Testis (tissue), 3 donors: Measurements from ENCODE around the gene SLC19A1. TPM values are rescaled to one million over a fixed set of nuclear protein-coding genes. Genes with fewer than 3 reads are reported as not detected.

Experiments
- DNase-seq: peaks from one replicate; pipeline ENCODE4 v3.0.0-alpha.2; 2019
- H3K27ac ChIP-seq, 2 donors: fragments of 200-600 bp; sonication (generic); one replicate each; pipeline ENCODE4 v1.5.1; 2019
- H3K27me3 ChIP-seq: fragments of 200-600 bp; sonication (generic); one replicate; pipeline ENCODE4 v1.5.1; 2019
- H3K36me3 ChIP-seq: fragments of 200-600 bp; sonication (generic); one replicate; pipeline ENCODE4 v1.5.1; 2017; ENCODE audit warnings: low read depth; ENCODE audit errors: missing control alignments
- H3K4me1 ChIP-seq: fragments of 200-600 bp; sonication (generic); one replicate; pipeline ENCODE4 v1.5.1; 2019
- H3K4me3 ChIP-seq, 2 donors: fragments of 200-600 bp; sonication (generic); one replicate each; pipeline ENCODE4 v1.5.1; 2017 to 2019
- H3K9me3 ChIP-seq: fragments of 200-600 bp; sonication (generic); one replicate; pipeline ENCODE4 v1.5.1; 2017
- CTCF ChIP-seq, 3 experiments: fragments of 450-650 bp in 2 of 3; fragments of 200-600 bp in 1 of 3; sonication (generic) in 1 of 3; IDR thresholded peaks; one replicate each; pipeline ENCODE4 v1.5.1; 2016 to 2019; ENCODE audit warnings: antibody characterized with exemption in 3 of 3, mild to moderate bottlenecking in 2 of 3, moderate library complexity in 1 of 3
- POLR2A ChIP-seq: fragments of 450-650 bp; IDR thresholded peaks from one replicate; pipeline ENCODE4 v1.6.1; 2017; ENCODE audit warnings: antibody characterized with exemption, mild to moderate bottlenecking, moderate library complexity
- WGBS, 2 donors: methylation state at CpG; one replicate each; pipeline ENCODE4 v1.1.5; 2018; 5-methylcytosine and 5-hydroxymethylcytosine counted together
- intact Hi-C: fragments of 100-400 bp; cut with DNase I; formaldehyde crosslinking; loops from one replicate; pipeline ENCODE4 v1.15.1; 2023; ENCODE audit warnings: low total_unique reads
- polyA plus RNA-seq: library from polyadenylated mRNA; stranded (reverse); fragments of 350-450 nt; fragmentation: Illumina TruSeq; extraction: RNeasy Lipid Tissue Mini Kit (QIAGEN cat#74804); gene quantifications from one replicate; pipeline ENCODE4 v1.2.3, GENCODE V29; 2014; ENCODE audit warnings: low read depth, low replicate concordance; ENCODE audit not compliant: insufficient read depth
- total RNA-seq, 2 donors: library from RNA; depleted of rRNA; stranded (reverse); fragments of >200 nt; gene quantifications; one replicate each; pipeline ENCODE4 v1.2.3, GENCODE V29; 2016

SLC19A1 gene
- total and polyA plus RNA-seq, 3 donors from 2014 or later: 5.5 to 17.4 (median 15.7) TPM

GRCh38 chr21:45494135-45494850 lies 47.9 kb downstream of the SLC19A1 start:
- TF ChIP-seq CTCF (IDR thresholded peaks at IDR 0.05) (no peak), POLR2A (no peak)
- 91 to 92% methylated on average over 11 of the region's 27 CpGs for WGBS, 2 donors
- intact Hi-C loops: no loop called here

GRCh38 chr21:45493401-45494001 lies 48.7 kb downstream of the SLC19A1 start:
- H3K27me3 ChIP-seq: no peaks in the 10 kb centered on the region
- H3K27ac ChIP-seq: no peak overlapping the region
- H3K4me1 ChIP-seq: peaks cover 12% of the 10 kb centered on the region
- no peak for TF ChIP-seq CTCF (IDR thresholded peaks at IDR 0.05)
- no peak for TF ChIP-seq POLR2A
- no peaks in the 10 kb centered on the region for H3K36me3 ChIP-seq
- H3K4me3 ChIP-seq: no peak overlapping the region
- intact Hi-C loops: no loop called here
- no peaks in the 10 kb centered on the region for H3K9me3 ChIP-seq
- DNase-seq: no peak
- 94 to 95% methylated on average over 10 to 21 of the region's 21 CpGs for WGBS, 2 donors

More at GRCh38 chr21:45494135-45494850, 47.9 kb downstream of the SLC19A1 start:
- H3K27ac ChIP-seq: no peak overlapping the region
- DNase-seq: no peak
- no peak overlapping the region for H3K4me3 ChIP-seq
- no peaks in the 10 kb centered on the region for H3K27me3 ChIP-seq
- no peaks in the 10 kb centered on the region for H3K9me3 ChIP-seq
- no peaks in the 10 kb centered on the region for H3K36me3 ChIP-seq
- peaks cover 12% of the 10 kb centered on the region for H3K4me1 ChIP-seq

- Histone ChIP-seq H3K9me3 (no peaks in the 10 kb centered on the region), H3K36me3 (no peaks in the 10 kb centered on the region), H3K4me1 (peaks cover 12% of the 10 kb centered on the region), H3K27me3 (no peaks in the 10 kb centered on the region), H3K27ac (no peak overlapping the region), H3K4me3 (no peak overlapping the region)
- no peak for DNase-seq
- TF ChIP-seq POLR2A: no peak
- no peak for TF ChIP-seq CTCF (IDR thresholded peaks at IDR 0.05)
- WGBS, 2 donors: 93 to 98% methylated on average over 16 to 19 of the region's 20 CpGs
- intact Hi-C loops: no loop called here
These were observed 49.5 kb downstream of the SLC19A1 start for GRCh38 chr21:45492765-45493164.

GRCh38 chr21:45491623-45492022 lies 50.6 kb downstream of the SLC19A1 start:
- no peaks in the 10 kb centered on the region for H3K27me3 ChIP-seq
- H3K4me1 ChIP-seq: peaks cover 4% of the 10 kb centered on the region
- no peak for DNase-seq
- no peaks in the 10 kb centered on the region for H3K9me3 ChIP-seq
- H3K4me3 ChIP-seq: no peak overlapping the region
- TF ChIP-seq CTCF (IDR thresholded peaks at IDR 0.05): no peak
- no peak for TF ChIP-seq POLR2A
- 73 to 83% methylated on average over 7 to 9 of the region's 9 CpGs for WGBS, 2 donors
- no peak overlapping the region for H3K27ac ChIP-seq
- intact Hi-C loops: no loop called here
- no peaks in the 10 kb centered on the region for H3K36me3 ChIP-seq
